ENCODE data around the gene RPS6KA4. TPM values are rescaled to one million over a fixed set of nuclear protein-coding genes. Genes with fewer than 3 reads are reported as not detected.

Gene RPS6KA4
- polyA plus RNA-seq, 1 experiment = 33.8 TPM

GRCh38 chr11:64343767-64344559 lies 15.0 kb upstream of the RPS6KA4 start:
- Histone ChIP-seq H3K36me3 (ENCODE audit: control insufficient read depth, insufficient read depth, low read length) (no peaks in the 10 kb centered on the region), H3K4me3 (ENCODE audit: low read depth, low read length) (no peak overlapping the region), H3K27me3 (ENCODE audit: control insufficient read depth, insufficient read depth, low read length) (peaks cover 1% of the 10 kb centered on the region)
- DNase-seq (ENCODE audit: low read depth) = no peak
- ChIA-PET CTCF (interaction anchor here (2.9 to 6.7 kb wide), 2 partner anchors 11 to 93 kb away, joined by 15 to 71 read pairs; partner anchors contain the start of gene PLCB3), POLR2A (no interaction called here)
- TF ChIP-seq, protein P1, sequence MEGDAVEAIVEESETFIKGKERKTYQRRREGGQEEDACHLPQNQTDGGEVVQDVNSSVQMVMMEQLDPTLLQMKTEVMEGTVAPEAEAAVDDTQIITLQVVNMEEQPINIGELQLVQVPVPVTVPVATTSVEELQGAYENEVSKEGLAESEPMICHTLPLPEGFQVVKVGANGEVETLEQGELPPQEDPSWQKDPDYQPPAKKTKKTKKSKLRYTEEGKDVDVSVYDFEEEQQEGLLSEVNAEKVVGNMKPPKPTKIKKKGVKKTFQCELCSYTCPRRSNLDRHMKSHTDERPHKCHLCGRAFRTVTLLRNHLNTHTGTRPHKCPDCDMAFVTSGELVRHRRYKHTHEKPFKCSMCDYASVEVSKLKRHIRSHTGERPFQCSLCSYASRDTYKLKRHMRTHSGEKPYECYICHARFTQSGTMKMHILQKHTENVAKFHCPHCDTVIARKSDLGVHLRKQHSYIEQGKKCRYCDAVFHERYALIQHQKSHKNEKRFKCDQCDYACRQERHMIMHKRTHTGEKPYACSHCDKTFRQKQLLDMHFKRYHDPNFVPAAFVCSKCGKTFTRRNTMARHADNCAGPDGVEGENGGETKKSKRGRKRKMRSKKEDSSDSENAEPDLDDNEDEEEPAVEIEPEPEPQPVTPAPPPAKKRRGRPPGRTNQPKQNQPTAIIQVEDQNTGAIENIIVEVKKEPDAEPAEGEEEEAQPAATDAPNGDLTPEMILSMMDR (IDR thresholded peaks at IDR 0.05; ENCODE audit: insufficient read depth, low read depth, low read length) = peak; percentile 28; the same call in 1 of the 2 replicates

- ChIA-PET POLR2A (no interaction called here), CTCF (interaction anchor here (6.7 kb wide), 1 partner anchor 11 kb away, joined by 71 read pairs; no protein-coding TSS in a partner anchor)
- Histone ChIP-seq H3K27me3 (ENCODE audit: control insufficient read depth, insufficient read depth, low read length) (peaks cover 1% of the 10 kb centered on the region), H3K4me3 (ENCODE audit: low read depth, low read length) (no peak overlapping the region), H3K36me3 (ENCODE audit: control insufficient read depth, insufficient read depth, low read length) (no peaks in the 10 kb centered on the region)
- TF ChIP-seq, protein P1 (IDR thresholded peaks at IDR 0.05; ENCODE audit: insufficient read depth, low read depth, low read length) = no peak
- DNase-seq (ENCODE audit: low read depth) = no peak
Measured at GRCh38 chr11:64344787-64345186, 14.2 kb upstream of the RPS6KA4 start.

DNA sequence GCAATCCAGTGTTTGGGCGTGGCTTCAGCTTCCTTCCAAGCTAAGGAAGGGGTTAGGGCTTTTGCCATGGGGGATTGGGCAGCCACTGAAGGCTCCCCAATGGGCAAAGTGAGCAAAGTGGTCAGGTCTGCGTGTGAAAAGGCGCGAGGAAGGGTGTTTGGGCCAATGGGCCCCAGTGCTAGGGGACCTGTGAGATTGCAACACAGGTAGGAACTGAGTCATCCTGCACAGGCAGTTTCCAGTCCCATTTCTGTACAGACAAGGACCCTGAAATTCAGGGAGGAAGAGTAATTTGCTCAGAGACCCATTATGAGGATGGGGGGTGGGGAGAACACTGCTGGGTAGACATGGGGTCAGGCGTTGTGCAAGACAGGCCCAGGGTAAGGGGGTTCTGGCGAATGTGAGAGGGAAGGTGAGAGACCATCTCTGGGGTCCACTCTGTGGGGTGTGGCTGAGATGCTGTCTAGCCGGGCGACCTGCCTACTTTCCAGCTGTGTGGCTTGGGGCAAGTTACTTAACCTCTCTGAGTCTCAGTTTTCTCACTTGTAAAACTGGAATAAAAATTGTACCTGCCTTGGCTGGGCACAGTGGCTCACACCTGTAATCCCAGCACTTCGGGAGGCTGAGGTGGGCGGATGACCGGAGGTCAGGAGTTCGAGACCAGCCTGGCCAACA lies 11.6 kb upstream of the RPS6KA4 start:
- CTCF ChIA-PET = interaction anchor here (0.8 to 6.7 kb wide), 2 partner anchors 8 to 31 kb away, joined by 4 to 71 read pairs; no protein-coding TSS in a partner anchor

GRCh38 chr11:64348383-64349024 lies 10.5 kb upstream of the RPS6KA4 start:
- TF ChIP-seq, protein P1 (IDR thresholded peaks at IDR 0.05; ENCODE audit: insufficient read depth, low read depth, low read length) = no peak
- DNase-seq (ENCODE audit: low read depth) = no peak
- H3K27me3 ChIP-seq (ENCODE audit: control insufficient read depth, insufficient read depth, low read length) = peaks cover 1% of the 10 kb centered on the region
- no peak overlapping the region for H3K4me3 ChIP-seq (ENCODE audit: low read depth, low read length)
- ChIA-PET CTCF (interaction anchor here (1.1 kb wide), 1 partner anchor 98 kb away, joined by 3 read pairs; no protein-coding TSS in a partner anchor), POLR2A (no interaction called here)
- H3K36me3 ChIP-seq (ENCODE audit: control insufficient read depth, insufficient read depth, low read length) = no peaks in the 10 kb centered on the region

More for the DNA sequence above, 11.6 kb upstream of the RPS6KA4 start:
- TF ChIP-seq, protein P1 (IDR thresholded peaks at IDR 0.05; ENCODE audit: insufficient read depth, low read depth, low read length) = no peak
- POLR2A ChIA-PET = no interaction called here
- DNase-seq (ENCODE audit: low read depth) = no peak
- Histone ChIP-seq H3K36me3 (ENCODE audit: control insufficient read depth, insufficient read depth, low read length) (no peaks in the 10 kb centered on the region), H3K4me3 (ENCODE audit: low read depth, low read length) (no peak overlapping the region), H3K27me3 (ENCODE audit: control insufficient read depth, insufficient read depth, low read length) (peaks cover 1% of the 10 kb centered on the region)

DNA sequence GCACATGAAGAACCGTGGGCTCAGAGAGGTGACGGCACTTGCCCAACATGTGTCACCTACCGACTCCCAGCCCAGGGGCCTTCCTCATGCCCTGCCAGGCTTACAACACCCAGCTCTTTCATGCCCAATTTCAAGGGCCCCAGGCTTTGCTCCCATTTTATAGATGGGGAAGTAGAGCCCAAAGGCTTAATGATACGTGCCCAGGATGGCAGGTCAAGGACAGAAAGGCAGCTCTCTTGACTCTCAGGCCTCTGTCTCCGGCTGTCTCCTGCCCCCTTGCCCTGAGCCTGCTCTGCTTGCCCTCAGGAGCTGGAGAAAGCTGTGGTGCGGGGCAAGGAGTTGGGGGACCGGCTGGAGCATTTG lies 10.0 kb upstream of the RPS6KA4 start:
- no peak for DNase-seq (ENCODE audit: low read depth)
- peaks cover 1% of the 10 kb centered on the region for H3K27me3 ChIP-seq (ENCODE audit: control insufficient read depth, insufficient read depth, low read length)
- H3K4me3 ChIP-seq (ENCODE audit: low read depth, low read length) = no peak overlapping the region
- no peaks in the 10 kb centered on the region for H3K36me3 ChIP-seq (ENCODE audit: control insufficient read depth, insufficient read depth, low read length)
- ChIA-PET POLR2A (no interaction called here), CTCF (interaction anchor here (0.8 to 1.1 kb wide), 2 partner anchors 18 to 98 kb away, joined by 3 to 5 read pairs; no protein-coding TSS in a partner anchor)
- TF ChIP-seq, protein P1 (IDR thresholded peaks at IDR 0.05; ENCODE audit: insufficient read depth, low read depth, low read length) = no peak
